ENCODE data around the gene GZF1.
"Not testable (repeated sequence)": the region's sequence is repeated elsewhere in the genome, so short reads cannot be mapped to it uniquely, and the experiment has no call there.

Gene GZF1

GRCh38 chr20:23346002-23346401 lies 16.0 kb upstream of the GZF1 start:
- DNase-seq (ENCODE audit: low read depth in 4 of 4, low spot score in 1 of 4), result no peak

GRCh38 chr20:23347791-23348190 lies 14.2 kb upstream of the GZF1 start:
- DNase-seq (ENCODE audit: low read depth in 4 of 4, low spot score in 1 of 4), result no peak

- DNase-seq (ENCODE audit: low read depth in 4 of 4, low spot score in 1 of 4), result not testable (repeated sequence)
Measured at GRCh38 chr20:23348510-23348909, 13.5 kb upstream of the GZF1 start.

- peak; percentile 46 to 56 (median 54) for DNase-seq (ENCODE audit: low read depth in 4 of 4, low spot score in 1 of 4)
Measured at GRCh38 chr20:23349338-23350195, 12.4 kb upstream of the GZF1 start.

- DNase-seq (ENCODE audit: low read depth in 4 of 4, low spot score in 1 of 4), result peak; percentile 73 to 93 (median 92)
Measured at GRCh38 chr20:23350196-23350903, 11.6 kb upstream of the GZF1 start, which contains the start of gene NXT1. NXT1 (plus strand) TSS chr20:23350791; CDS start chr20:23354042, 3,251 bp downstream.

GRCh38 chr20:23350904-23351838 lies 10.8 kb upstream of the GZF1 start:
- peak in 3 of 4 experiments; percentile 28 to 45 (median 37) for DNase-seq (ENCODE audit: low read depth in 4 of 4, low spot score in 1 of 4)

- DNase-seq (ENCODE audit: low read depth in 4 of 4, low spot score in 1 of 4), result no peak
Measured at GRCh38 chr20:23356203-23356602, 5.8 kb upstream of the GZF1 start.

- peak; percentile 98 to 100 (median 99) for DNase-seq (ENCODE audit: low read depth in 4 of 4, low spot score in 1 of 4)
Measured at GRCh38 chr20:23357767-23358562, 4.0 kb upstream of the GZF1 start.

- no peak for DNase-seq (ENCODE audit: low read depth in 4 of 4, low spot score in 1 of 4)
Measured at GRCh38 chr20:23358563-23358906, 3.4 kb upstream of the GZF1 start.

- DNase-seq (ENCODE audit: low read depth in 4 of 4, low spot score in 1 of 4), result no peak
Measured at GRCh38 chr20:23358923-23359593, 2.9 kb upstream of the GZF1 start.

- DNase-seq (ENCODE audit: low read depth in 4 of 4, low spot score in 1 of 4), result no peak
Measured at GRCh38 chr20:23360531-23360930, 1.5 kb upstream of the GZF1 start.

- DNase-seq (ENCODE audit: low read depth in 4 of 4, low spot score in 1 of 4), result no peak
Measured at GRCh38 chr20:23361119-23361475, 885 bp upstream of the GZF1 start.

- no peak for DNase-seq (ENCODE audit: low read depth in 4 of 4, low spot score in 1 of 4)
Measured at GRCh38 chr20:23362392-23363256, 642 bp downstream of the GZF1 start.

- no peak for DNase-seq (ENCODE audit: low read depth in 4 of 4, low spot score in 1 of 4)
Measured at GRCh38 chr20:23363257-23363649, 1.3 kb downstream of the GZF1 start.

GRCh38 chr20:23365390-23366165 lies 3.6 kb downstream of the GZF1 start:
- DNase-seq (ENCODE audit: low read depth in 4 of 4, low spot score in 1 of 4), result no peak

- DNase-seq (ENCODE audit: low read depth in 4 of 4, low spot score in 1 of 4), result no peak
Measured at GRCh38 chr20:23366384-23366783, 4.4 kb downstream of the GZF1 start.

- DNase-seq (ENCODE audit: low read depth in 4 of 4, low spot score in 1 of 4), result no peak
Measured at GRCh38 chr20:23367770-23368169, 5.8 kb downstream of the GZF1 start.
